GM19351 (cell line): ENCODE results near the gene STEAP4.

ENCODE experiments used
- ATAC-seq: cut with Tn5 transposase; IDR thresholded peaks from one replicate; pipeline ENCODE4 v1.9.1; 2021; ENCODE audit warnings: mild to moderate bottlenecking, moderate library complexity; ENCODE audit not compliant: unreplicated experiment

The STEAP4 gene

DNA sequence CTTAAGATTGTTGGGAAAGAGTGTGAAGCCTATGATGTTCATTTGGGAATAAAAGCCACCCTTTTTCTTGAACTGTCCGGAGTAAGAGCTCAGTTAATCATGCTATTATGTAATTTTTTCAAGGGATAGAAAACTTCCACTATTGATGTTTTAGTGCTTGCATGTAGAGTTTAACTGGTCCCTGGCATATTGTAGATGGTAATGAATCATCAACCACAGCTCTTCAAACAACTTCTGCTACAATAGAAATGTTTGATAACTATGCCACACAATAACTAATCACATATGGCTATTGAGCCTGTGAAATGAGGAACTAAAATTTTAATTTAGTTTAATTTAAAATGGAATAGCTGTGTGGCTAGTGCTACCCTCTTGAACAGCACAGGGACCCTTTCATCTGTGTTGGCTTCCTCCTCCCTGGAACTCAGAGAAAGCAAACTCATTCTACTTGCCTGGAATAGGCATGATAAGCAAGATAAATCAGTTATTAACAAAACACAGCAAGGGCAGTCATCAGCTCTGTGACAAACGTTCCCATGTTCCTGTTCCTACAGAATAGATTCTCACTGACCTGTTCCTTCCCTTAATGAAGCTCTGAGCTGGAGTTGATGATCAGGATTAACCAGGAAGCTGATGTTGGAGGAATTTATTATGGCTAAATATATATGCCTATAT, 82.0 kb downstream of the STEAP4 start:
- no peak for ATAC-seq

DNA sequence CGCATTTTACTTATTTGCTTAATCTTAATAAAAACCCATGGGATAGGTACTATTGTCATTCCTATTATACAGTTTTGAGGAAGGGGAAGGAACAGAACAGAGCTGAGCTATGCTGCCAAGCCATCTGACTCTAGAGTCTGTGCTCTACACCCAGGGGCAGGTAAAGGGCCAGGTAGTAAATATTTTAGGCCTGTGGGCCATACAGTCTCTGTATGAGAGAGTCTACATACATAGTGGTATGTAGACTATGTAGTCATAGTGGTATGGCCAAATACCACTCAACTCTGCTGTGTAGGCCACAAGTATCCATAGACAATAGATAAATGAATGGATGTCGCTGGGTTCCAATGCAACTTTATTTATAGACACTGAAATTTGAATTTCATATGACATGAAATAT, 83.4 kb downstream of the STEAP4 start:
- ATAC-seq = no peak
